IPS-11a (cell line): ENCODE measurements around the gene MINAR1.
A peak's percentile ranks its signal among the peaks of the same experiment; 100 is the strongest.
"Not testable (repeated sequence)": the region's sequence is repeated elsewhere in the genome, so short reads cannot be mapped to it uniquely, and the experiment has no call there.

Experiments used
- H3K4me3 ChIP-seq: one replicate; pipeline ENCODE4 v1.5.1; 2013; ENCODE audit warnings: low read depth, low read length, control low read depth

Gene MINAR1, protein sequence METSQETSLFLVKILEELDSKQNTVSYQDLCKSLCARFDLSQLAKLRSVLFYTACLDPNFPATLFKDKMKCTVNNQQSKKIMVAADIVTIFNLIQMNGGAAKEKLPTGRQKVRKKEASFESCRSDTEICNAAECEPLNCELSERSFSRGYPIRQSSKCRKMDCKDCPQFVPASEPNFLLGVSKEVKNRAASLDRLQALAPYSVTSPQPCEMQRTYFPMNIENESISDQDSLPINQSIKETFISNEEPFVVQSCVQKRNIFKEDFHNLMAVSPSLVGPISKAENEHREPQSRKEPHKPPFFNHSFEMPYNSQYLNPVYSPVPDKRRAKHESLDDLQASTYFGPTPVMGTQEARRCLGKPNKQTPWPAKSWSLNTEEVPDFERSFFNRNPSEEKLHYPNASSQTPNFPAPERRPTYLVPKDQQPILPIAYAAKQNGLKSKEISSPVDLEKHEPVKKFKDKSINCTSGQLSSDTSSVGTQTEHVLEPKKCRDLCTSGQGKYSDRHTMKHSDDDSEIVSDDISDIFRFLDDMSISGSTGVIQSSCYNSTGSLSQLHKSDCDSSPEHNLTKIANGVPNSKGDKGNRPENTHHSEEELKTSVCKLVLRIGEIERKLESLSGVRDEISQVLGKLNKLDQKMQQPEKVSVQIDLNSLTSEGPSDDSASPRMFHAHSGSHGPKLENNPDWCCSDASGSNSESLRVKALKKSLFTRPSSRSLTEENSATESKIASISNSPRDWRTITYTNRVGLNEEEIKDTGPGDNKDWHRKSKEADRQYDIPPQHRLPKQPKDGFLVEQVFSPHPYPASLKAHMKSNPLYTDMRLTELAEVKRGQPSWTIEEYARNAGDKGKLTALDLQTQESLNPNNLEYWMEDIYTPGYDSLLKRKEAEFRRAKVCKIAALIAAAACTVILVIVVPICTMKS

DNA sequence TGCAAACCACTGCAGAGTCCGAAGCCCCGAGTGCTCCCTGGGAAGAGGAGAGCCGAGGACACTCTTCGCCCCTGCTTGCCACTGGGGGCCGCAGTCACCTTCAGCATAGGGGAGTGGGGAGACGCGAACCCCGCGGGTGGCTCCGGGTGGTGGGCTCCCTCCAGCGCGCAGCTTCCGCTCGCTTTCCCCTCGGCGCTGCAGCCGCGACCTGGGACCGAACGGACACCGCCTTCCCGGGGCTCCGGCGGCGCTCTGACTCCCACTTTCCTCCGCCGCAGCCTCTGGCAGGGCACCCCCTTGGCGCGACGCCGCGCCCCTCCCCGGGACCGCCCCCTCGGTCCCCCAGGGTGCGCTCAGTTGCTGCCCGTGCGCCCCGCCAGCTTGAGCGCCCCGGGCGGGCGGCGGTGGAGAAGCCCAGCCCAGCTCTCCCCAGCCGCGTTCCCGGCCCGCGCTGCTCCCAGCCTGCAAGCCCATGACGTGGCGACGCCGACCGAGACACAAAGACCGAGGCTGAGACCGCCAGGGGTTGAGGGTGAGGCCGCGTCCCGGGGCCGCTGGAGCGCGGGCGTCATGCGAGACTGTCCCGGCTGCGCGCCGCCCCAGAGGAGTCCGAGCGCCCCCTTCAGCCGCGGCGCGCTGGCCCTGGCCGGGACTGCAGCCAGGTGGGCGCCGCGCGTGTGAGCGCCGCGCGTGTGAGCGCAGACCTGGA, at the start of gene MINAR1:
Gene MINAR1 (plus strand): TSS at position 701 of the 709 bp plus-strand sequence. CDS start 23,812 bp downstream, outside the sequence.
- peak within 1 kb of the TSS; percentile 45 for H3K4me3 ChIP-seq

DNA sequence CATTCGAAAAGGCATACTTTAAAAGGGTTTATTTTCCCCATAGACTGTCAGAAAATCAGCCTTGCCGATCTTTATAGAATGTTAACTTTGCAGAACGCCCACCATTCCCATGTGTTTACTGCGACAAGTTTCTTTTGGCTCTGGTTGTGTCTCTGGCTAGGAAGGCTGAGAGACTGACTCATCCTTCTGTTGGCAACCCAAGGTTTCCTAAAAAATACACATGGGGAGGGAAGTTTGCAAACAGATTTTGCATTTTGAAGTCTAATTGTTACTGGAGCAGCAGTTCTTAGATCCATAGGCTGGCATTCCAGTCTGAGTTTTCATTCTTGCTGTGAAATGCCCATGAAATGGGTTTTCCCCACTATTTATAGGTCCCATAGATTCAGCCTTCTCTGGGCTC, 37.9 kb upstream of the MINAR1 start:
- H3K4me3 ChIP-seq = no peak overlapping the region

DNA sequence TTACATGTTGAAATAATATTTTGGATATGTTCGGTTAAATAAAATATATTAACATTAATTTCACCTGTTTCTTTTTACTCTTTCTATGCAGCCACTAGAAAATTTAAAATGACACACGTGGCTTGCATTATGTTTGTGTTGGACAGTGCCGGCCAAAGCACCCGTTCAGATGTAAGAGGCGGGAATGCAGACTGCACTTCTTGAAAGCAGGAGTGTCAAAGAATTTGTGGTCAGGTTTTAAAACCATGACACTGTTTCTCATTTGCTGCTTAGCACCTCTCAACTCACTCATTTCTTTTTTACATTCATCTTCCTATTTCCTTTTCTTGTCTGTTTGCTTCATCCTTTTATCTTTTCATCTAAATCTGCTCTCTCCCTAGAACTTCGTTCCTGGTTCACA, 35.3 kb upstream of the MINAR1 start:
- no peak overlapping the region for H3K4me3 ChIP-seq

DNA sequence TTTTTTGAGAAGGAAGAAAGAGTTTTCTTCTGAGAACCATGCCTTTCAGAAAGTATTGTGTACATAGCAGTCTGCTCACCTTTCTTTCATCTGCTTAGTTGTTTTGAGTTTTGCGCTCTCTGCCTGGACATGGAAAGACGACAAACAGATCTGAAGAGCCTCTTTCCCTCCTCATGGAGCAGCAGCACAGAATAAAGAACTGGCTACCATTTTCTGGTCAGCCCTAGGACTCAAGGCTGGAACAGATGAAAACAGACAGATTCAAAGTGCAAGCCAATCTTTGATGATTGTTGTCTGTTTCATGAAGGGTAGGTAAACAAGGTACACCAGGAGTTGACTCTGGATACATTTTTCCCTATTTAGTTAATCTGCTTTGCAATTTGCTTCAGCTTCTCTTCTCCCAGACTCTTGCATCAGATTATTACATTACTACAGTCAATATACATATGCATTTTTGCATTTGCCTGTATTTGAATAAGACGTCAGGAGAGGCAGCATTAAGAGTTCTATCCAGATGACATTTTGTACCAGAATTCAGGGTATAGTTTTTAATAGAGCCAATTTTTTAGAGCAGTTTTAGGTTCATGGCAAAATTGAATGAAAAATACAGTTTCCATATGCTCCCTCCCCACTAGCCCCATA, 34.7 kb upstream of the MINAR1 start:
- no peak overlapping the region for H3K4me3 ChIP-seq

DNA sequence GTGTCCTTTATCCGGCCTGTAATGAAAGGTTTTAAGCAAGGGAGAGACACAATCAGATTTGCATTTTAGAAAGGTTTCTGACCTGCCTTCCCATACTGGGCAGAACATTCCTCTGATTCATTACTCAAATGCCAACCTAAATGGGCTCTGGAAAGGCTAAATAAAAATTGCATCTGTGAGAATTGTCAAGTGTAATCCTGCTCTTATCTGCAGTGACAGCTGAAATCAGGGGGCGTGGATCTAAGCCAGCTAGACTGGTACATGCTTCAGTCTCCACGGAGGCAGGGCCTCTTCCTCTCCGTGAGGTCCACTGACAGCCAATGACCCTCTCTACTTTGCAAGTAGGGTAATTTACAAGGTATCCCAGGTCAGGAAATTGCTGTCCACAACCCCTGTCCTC, 32.5 kb upstream of the MINAR1 start:
- H3K4me3 ChIP-seq = no peak overlapping the region

DNA sequence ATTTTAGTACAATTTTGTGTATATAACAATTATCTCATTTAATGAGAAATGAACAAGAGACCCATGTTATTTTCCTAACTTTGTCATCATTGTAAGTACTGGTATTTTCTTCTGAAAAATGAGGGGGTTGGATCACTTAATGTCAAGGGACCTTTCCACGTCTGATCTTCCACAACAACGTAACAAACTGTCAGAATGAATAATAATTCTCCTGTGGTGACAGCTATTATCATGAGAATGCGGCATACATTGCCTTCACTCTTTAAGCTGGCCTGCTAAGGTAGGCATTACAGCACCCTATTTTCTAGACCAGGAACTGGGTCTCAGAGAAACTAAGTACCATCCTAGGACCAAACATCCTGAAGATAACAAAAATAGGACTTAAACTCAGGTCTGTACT, 31.5 kb upstream of the MINAR1 start:
- no peak overlapping the region for H3K4me3 ChIP-seq

DNA sequence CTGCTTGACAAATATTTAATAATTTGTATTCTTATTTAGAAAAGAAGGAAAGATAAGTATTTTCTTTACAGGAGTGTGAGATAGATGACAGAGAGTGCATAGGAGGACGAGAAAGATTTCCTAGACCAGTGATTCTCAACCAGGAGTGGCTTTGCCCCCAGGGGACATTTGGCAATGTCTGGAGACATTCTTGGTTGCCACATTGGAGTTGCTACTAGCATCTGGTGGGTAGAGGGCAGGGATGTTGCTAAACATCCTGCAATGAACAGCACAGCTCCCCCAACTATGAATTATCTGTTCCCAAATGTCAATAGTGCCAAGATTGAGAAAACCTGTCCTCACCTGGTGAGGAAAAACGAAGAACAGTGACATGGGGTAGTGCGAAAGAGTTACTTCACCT, 30.8 kb upstream of the MINAR1 start:
- no peak overlapping the region for H3K4me3 ChIP-seq

DNA sequence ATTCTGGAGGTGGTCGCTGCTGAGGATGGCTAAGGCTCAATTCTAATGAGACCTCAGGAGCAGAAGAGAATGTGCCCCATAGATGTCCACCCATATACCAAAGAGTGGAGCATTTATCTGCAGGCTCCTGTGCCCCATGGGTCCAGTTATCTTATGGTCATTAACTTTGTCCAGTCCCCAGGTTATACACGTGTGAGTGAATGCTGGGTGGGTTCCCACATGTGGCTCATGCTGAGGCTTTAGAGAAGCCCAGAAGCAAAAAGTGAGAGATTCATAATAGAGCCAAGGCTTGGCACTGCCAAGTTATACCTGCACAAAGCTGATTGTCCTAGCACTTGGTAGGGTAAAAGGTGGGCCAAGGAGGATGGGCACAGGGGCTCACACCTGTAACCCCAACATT, 30.0 kb upstream of the MINAR1 start:
- no peak overlapping the region for H3K4me3 ChIP-seq

DNA sequence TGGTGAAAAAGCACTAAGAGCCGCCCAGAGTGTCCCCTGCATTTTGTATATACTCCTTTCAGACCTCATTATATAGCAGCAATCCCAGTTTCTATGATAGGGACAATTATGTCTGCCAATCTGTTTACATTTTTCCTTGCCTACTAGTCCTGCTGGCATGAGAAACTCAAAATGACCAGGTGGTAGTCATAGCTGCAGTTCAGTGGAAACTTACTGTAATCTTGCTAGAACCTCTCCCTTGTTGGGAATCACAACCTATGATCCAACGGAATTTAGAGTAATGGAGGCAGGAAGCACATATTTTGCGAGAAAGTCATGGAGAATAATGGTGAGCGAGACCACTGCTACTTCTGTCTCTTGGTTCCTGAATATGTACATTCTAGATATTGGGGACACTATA, 28.6 kb upstream of the MINAR1 start:
- no peak overlapping the region for H3K4me3 ChIP-seq

DNA sequence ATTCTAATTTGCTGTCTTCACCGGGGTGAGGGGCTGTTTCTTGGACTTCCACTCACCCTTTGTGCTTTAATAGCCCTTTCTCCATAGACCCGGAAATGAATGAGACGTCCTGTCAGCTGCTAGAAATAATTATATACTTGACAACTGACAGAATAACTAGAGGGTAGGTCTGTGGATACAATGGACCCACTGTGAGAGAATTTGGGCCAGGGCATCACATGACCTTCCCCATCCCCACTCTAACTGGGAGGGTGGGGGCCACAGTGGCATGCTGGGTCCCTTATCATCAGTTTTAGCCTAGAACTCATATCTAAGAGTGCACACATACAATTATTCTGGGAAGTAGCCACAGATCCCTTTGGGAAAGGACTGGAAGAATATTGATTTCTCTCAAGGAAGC, 25.9 kb upstream of the MINAR1 start:
- no peak overlapping the region for H3K4me3 ChIP-seq

DNA sequence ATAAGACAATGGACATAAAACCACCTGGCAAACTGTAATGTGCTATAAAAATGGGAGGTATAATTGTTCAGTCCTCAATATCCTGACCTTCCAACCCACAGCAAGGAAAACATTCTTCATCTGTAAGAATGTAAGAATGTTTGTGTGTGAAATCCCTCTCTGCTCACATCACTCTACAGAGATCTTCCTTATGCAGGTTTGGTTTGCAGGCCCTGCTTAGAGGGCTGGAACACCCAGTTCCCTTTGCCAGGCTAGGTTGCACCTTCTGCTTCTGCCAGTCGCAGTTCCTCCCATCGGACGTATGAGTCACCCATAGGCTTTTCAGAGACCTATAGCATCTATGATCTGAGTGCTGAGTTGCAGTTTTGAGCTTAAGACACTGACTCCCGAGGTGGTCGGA, 24.1 kb upstream of the MINAR1 start:
- no peak overlapping the region for H3K4me3 ChIP-seq

DNA sequence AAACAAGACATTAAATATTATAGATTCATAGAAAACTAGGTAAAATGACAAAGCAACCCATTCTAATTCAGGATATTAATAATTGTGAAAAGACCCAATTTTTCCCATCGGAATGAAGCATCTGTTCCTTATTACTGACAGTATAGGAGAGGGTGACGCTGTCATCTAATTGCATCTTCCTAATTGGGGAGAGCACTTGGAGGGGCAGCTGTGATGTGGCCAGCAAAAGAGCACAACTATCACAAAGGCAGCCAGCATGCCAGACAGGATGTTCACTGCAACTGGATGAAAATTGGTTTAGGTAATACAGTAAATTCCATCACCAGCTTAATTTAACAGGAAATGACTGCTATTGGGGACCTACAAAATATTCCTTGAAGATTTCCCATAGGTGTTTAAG, 21.9 kb upstream of the MINAR1 start:
- no peak overlapping the region for H3K4me3 ChIP-seq

DNA sequence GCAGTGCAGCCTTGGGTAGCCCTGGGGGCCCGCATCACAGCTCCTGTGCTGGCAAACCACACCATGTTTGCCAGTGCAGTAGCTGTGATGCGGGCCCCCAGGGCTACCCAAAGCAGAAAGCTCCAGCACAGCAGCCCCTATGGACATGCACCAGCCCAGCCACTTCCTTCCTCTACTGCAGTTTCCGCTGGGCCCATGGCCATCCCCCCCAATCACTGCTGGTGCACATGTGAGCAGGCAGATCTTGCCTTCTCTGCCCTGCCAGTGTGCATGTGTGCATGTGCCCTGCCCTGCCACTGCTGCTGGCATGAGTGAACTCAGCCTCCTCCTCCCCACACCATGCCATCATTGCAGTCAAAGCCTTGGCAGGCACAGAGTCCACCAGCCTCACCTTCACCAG, 20.1 kb upstream of the MINAR1 start:
- H3K4me3 ChIP-seq = no peak overlapping the region

DNA sequence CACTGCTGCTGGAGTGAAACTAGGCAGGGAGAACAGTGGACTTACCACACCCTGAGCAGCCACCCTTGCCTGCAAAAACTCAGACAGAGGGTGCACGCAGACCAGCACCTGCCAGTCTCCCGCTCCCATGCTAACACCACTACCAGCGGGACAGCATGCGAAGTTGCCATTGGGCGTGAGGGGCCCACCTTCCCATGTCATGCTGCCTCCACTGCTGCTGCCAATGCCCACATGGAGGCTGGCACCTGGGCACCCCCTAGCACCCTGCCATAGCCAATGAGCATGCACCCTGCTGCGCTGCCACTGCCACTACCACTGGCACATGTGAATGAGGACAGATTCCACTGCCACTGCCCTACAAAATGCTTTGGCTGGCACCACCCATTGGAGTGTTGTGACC, 19.7 kb upstream of the MINAR1 start:
- H3K4me3 ChIP-seq = no peak overlapping the region

DNA sequence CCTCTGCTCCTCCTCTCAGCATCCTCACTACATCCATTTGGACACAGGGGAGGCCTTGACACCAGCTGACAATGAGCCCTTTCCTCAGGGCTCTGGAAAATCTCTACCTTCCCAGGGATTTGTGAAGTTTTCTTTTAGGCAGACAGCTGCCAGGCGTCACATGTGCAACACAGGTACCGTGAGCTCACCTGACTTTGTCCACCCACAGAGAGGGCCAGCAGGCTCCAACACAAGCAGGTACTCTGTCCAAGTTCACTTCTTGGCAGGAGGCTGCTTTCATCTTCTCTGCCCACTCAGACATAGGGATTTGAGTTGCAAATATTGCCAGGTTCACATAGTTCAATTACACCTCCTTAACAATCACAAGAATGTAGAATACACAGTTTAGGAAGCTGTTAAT, 15.3 kb upstream of the MINAR1 start:
- H3K4me3 ChIP-seq = no peak overlapping the region

DNA sequence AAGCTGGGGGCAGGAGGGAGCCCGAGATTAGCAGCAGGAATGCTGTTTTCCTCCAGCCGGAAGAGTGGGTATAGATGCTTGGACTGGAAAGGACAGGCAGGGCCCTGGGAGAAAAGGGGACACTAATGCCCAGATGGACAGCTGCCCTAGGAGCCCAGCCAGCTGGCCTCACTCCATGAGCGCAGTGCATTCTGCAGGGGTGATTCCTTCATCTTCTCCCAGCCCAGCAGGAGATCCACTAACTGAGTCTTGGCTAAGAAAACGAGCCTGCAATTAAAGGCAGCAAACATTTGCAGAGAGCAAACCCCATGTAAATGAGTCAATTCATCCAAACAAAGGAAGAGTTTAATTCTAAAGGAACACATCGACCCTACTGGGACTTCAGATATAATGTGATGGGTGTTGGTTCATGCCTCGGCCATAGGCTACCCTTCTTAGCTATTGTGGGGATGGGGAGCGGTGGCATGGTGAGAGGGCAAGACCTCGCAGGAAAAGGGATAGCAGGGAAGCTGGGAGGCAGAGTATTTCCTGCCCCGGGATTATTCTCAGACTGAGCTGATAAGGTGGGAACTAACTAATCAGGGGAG, 13.3 kb upstream of the MINAR1 start:
- H3K4me3 ChIP-seq = no peak overlapping the region

DNA sequence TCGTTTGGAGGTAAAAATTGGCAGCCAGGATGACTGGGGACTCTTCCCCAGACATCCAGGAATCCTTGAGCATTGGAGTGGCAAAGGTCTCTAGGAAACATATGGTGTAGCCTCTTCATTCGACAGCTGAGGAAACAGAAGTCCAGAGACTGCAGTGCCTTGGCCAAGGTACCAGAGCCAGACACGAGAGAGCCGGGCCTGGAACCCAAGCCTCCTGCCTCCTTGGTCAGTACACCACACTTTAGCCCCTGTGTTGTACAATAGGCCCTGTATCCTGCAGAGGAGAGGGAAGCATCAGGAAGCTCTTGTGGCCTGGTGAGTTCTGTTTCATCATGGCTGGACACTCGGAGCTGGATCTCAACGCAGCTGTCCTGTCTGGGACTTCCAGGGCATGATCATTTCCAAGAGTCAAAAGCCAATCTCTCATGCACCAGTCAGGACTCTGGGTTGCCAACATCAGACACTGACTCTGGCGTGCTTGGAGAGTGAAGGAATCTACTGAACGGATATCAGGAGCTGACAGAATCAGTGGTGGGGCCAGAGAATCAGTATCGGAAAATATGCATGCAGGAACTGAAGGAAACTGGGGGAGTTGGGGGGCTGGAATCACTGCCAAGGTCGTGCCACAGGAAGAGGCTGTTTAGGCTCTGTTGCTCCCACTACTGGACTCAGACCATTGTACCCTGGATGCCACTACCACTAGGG, 6.4 kb upstream of the MINAR1 start:
- no peak overlapping the region for H3K4me3 ChIP-seq

DNA sequence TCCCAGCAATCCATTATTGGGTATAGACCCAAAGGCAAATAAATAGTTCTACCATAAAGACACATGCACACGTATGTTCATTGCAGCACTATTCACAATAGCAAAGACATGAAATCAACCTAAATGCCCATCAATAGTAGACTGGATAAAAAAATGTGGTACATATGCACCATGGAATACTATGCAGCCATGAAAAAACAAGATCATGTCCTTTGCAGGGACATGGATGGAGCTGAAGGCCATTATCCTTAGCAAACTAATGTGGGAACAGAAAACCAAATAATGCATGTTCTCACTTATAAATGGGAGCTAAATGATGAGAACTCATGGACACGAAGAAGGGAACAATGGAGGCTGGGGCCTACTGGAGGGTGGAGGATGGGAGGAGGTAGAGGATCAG, 5.2 kb upstream of the MINAR1 start:
- H3K4me3 ChIP-seq = not testable (repeated sequence)

DNA sequence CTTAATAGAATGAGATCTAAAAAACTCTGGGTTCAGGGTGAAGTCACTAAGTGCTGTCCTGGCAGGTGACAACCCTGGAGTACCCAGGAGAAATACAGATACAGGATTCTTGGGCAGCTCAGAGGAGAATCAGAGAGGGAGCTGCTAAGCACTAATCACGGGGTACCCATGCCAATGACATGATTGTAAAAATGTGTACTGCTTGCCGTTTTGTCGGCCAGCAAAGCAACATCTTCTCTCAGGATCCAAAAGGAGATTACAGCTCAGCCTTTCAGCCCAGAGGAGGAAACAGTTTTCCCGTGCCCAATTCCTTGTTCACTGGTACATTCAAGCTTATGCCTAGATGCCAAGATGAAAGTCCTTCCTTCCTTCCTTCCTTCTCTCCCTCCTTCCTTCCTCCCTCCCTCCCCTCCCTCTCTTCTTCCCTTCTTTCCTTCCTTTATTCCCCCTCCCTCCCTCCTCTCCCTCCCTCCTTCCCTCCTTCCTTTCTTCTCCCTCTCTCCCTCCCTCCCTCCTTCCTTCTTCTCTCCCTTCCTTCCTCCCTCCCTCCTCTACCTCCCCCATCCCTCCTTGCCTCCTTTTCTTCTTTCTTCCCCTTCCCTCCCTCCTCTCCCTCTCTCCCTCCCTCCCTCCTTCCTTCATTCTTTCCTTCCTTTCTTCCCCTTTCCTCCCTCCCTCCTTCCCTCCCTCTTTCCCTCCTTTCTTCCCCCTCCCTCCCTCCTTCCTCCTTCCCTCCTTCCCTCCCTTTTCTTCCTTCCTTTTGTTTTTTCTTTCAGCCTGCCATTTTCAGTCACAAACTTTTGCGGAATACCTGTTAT, 4.1 kb upstream of the MINAR1 start:
- H3K4me3 ChIP-seq = no peak overlapping the region
